Measurements from ENCODE around the gene STK10. TPM values are rescaled to one million over a fixed set of nuclear protein-coding genes. Genes with fewer than 3 reads are reported as not detected.

Gene STK10
- total RNA-seq, 1 experiment from 2014 or later, result 25.7 TPM

GRCh38 chr5:172110260-172110815, 77.7 kb downstream of the STK10 start:
- ChIA-PET POLR2A (ENCODE audit: unreplicated experiment) (no interaction called here), CTCF (no interaction called here)
- no peaks in the 10 kb centered on the region for H3K9me2 ChIP-seq (replicated peaks; ENCODE audit: low read length)
- H3K36me3 ChIP-seq (ENCODE audit: low read depth, low read length), result no peaks in the 10 kb centered on the region
- no peaks in the 10 kb centered on the region for H3F3A ChIP-seq (ENCODE audit: low read length, unreplicated experiment)
- no peak overlapping the region for H3K27ac ChIP-seq (ENCODE audit: low read length)
- no peak for DNase-seq
- H3K4me2 ChIP-seq (ENCODE audit: low read length), result no peak overlapping the region
- peaks cover 11% of the 10 kb centered on the region for H3K4me1 ChIP-seq (ENCODE audit: insufficient read depth, low read length)
- no peaks in the 10 kb centered on the region for H3K79me2 ChIP-seq (ENCODE audit: low read length)
- intact Hi-C loops (cut with micrococcal nuclease), result no loop called here
- no peak for ATAC-seq
- no peaks in the 10 kb centered on the region for H3K27me3 ChIP-seq (ENCODE audit: low read length)
- H4K20me1 ChIP-seq (ENCODE audit: low read length), result no peaks in the 10 kb centered on the region
- H3K9me3 ChIP-seq (ENCODE audit: low read length), result no peaks in the 10 kb centered on the region
- no peak for TF ChIP-seq CTCF (conservative IDR thresholded peaks at IDR 0.05; ENCODE audit: low read depth, low read length)
- no peak for TF ChIP-seq EZH2 (IDR thresholded peaks at IDR 0.05; ENCODE audit: low read length, unreplicated experiment)
- no peak for TF ChIP-seq EZH2phosphoT487 (IDR thresholded peaks at IDR 0.05; ENCODE audit: borderline replicate concordance, low read length)
- H3K9ac ChIP-seq (ENCODE audit: low read length), result no peak overlapping the region
- BruUV-seq (replicated peaks), result no TSS peak
- H2AFZ ChIP-seq (ENCODE audit: low read length), result no peak overlapping the region
- no peak overlapping the region for H3K4me3 ChIP-seq (ENCODE audit: low read length)

- H4K20me1 ChIP-seq (ENCODE audit: low read length), result no peaks in the 10 kb centered on the region
- intact Hi-C loops (cut with micrococcal nuclease), result loop anchor here (10.0 kb wide), 1 partner anchor 265 kb away; no protein-coding TSS in a partner anchor
- ChIA-PET CTCF (no interaction called here), POLR2A (ENCODE audit: unreplicated experiment) (no interaction called here)
- H3K27me3 ChIP-seq (ENCODE audit: low read length), result no peaks in the 10 kb centered on the region
- ATAC-seq (no peak), DNase-seq (no peak)
- no TSS peak for BruUV-seq (replicated peaks)
- no peak overlapping the region for H3K9ac ChIP-seq (ENCODE audit: low read length)
- no peaks in the 10 kb centered on the region for H3F3A ChIP-seq (ENCODE audit: low read length, unreplicated experiment)
- TF ChIP-seq EZH2phosphoT487 (IDR thresholded peaks at IDR 0.05; ENCODE audit: borderline replicate concordance, low read length), result no peak
- no peak for TF ChIP-seq EZH2 (IDR thresholded peaks at IDR 0.05; ENCODE audit: low read length, unreplicated experiment)
- TF ChIP-seq CTCF (conservative IDR thresholded peaks at IDR 0.05; ENCODE audit: low read depth, low read length), result no peak
- no peaks in the 10 kb centered on the region for H3K9me2 ChIP-seq (replicated peaks; ENCODE audit: low read length)
- no peak overlapping the region for H3K27ac ChIP-seq (ENCODE audit: low read length)
- peaks cover 11% of the 10 kb centered on the region for H3K4me1 ChIP-seq (ENCODE audit: insufficient read depth, low read length)
- no peaks in the 10 kb centered on the region for H3K79me2 ChIP-seq (ENCODE audit: low read length)
- H2AFZ ChIP-seq (ENCODE audit: low read length), result no peak overlapping the region
- no peaks in the 10 kb centered on the region for H3K9me3 ChIP-seq (ENCODE audit: low read length)
- H3K36me3 ChIP-seq (ENCODE audit: low read depth, low read length), result no peaks in the 10 kb centered on the region
- H3K4me3 ChIP-seq (ENCODE audit: low read length), result no peak overlapping the region
- H3K4me2 ChIP-seq (ENCODE audit: low read length), result no peak overlapping the region
These were observed 78.3 kb downstream of the STK10 start for GRCh38 chr5:172109749-172110148.

- Histone ChIP-seq H3K27me3 (ENCODE audit: low read length) (no peaks in the 10 kb centered on the region), H3K36me3 (ENCODE audit: low read depth, low read length) (no peaks in the 10 kb centered on the region), H3K4me1 (ENCODE audit: insufficient read depth, low read length) (peaks cover 26% of the 10 kb centered on the region), H4K20me1 (ENCODE audit: low read length) (0 out of 2 replicates have a peak, but pooled peaks cover under 1% of the 10 kb centered on the region), H3K79me2 (ENCODE audit: low read length) (no peaks in the 10 kb centered on the region), H3K4me2 (ENCODE audit: low read length) (peak overlapping the region; percentile 62), H3K9ac (ENCODE audit: low read length) (no peak overlapping the region), H3F3A (ENCODE audit: low read length, unreplicated experiment) (no peaks in the 10 kb centered on the region), H2AFZ (ENCODE audit: low read length) (peak overlapping the region; percentile 66), H3K9me2 (replicated peaks; ENCODE audit: low read length) (no peaks in the 10 kb centered on the region), H3K27ac (ENCODE audit: low read length) (peak overlapping the region; percentile 11; the same call in 1 of the 2 replicates), H3K9me3 (ENCODE audit: low read length) (no peaks in the 10 kb centered on the region), H3K4me3 (ENCODE audit: low read length) (peak overlapping the region; percentile 30; the same call in 1 of the 2 replicates)
- intact Hi-C loops (cut with micrococcal nuclease), result loop anchor here (1.0 to 10.0 kb wide), 4 partner anchors 81 to 267 kb away; partner anchors contain the start of gene STK10
- TF ChIP-seq CTCF (conservative IDR thresholded peaks at IDR 0.05; ENCODE audit: low read depth, low read length) (no peak), EZH2 (IDR thresholded peaks at IDR 0.05; ENCODE audit: low read length, unreplicated experiment) (no peak), EZH2phosphoT487 (IDR thresholded peaks at IDR 0.05; ENCODE audit: borderline replicate concordance, low read length) (no peak)
- BruUV-seq (replicated peaks), result no TSS peak
- CTCF ChIA-PET, result interaction anchor here (0.8 to 1.7 kb wide), 2 partner anchors 80 to 195 kb away, joined by 3 to 12 read pairs; partner anchors contain the start of gene STK10
- DNase-seq (peak; percentile 57), ATAC-seq (peak; percentile 42)
- POLR2A ChIA-PET (ENCODE audit: unreplicated experiment), result interaction anchor here (0.5 to 0.6 kb wide), 2 partner anchors 74 to 192 kb away, joined by 3 to 4 read pairs; no protein-coding TSS in a partner anchor
These were observed 80.5 kb downstream of the STK10 start for GRCh38 chr5:172107571-172107970.

Measured in PC-3 (cell line).